GM21447 (cell line): ENCODE data around the gene ZYG11B.
"Not testable (repeated sequence)": the region's sequence is repeated elsewhere in the genome, so short reads cannot be mapped to it uniquely, and the experiment has no call there.

Source experiments
- ATAC-seq: cut with Tn5 transposase; IDR thresholded peaks from one replicate; pipeline ENCODE4 v1.9.1; 2021; ENCODE audit not compliant: unreplicated experiment

The ZYG11B gene

GRCh38 chr1:52706941-52707926 is 19.0 kb upstream of the ZYG11B start:
- no peak for ATAC-seq

GRCh38 chr1:52707927-52708655 is 18.2 kb upstream of the ZYG11B start:
- no peak for ATAC-seq

- ATAC-seq: no peak
Observed at GRCh38 chr1:52709016-52709415, 17.2 kb upstream of the ZYG11B start.

GRCh38 chr1:52713590-52713989 is 12.7 kb upstream of the ZYG11B start:
- no peak for ATAC-seq

GRCh38 chr1:52715296-52715695 is 11.0 kb upstream of the ZYG11B start:
- not testable (repeated sequence) for ATAC-seq

- no peak for ATAC-seq
Observed at GRCh38 chr1:52723260-52723659, 3.0 kb upstream of the ZYG11B start.

- ATAC-seq: no peak
Observed at GRCh38 chr1:52725903-52726264, 369 bp upstream of the ZYG11B start.

GRCh38 chr1:52727114-52727586 is 897 bp downstream of the ZYG11B start:
- no peak for ATAC-seq

- no peak for ATAC-seq
Observed at GRCh38 chr1:52727956-52728656, 1.9 kb downstream of the ZYG11B start.

GRCh38 chr1:52733368-52733767 is 7.1 kb downstream of the ZYG11B start:
- no peak for ATAC-seq

- ATAC-seq: not testable (repeated sequence)
Observed at GRCh38 chr1:52735371-52735770, 9.1 kb downstream of the ZYG11B start.

GRCh38 chr1:52738148-52738547 is 11.9 kb downstream of the ZYG11B start:
- no peak for ATAC-seq

GRCh38 chr1:52738893-52739292 is 12.6 kb downstream of the ZYG11B start:
- no peak for ATAC-seq

- ATAC-seq: no peak
Observed at GRCh38 chr1:52739699-52740467, 13.6 kb downstream of the ZYG11B start.

GRCh38 chr1:52741259-52741658 is 15.0 kb downstream of the ZYG11B start:
- no peak for ATAC-seq

- ATAC-seq: no peak
Observed at GRCh38 chr1:52746189-52746588, 19.9 kb downstream of the ZYG11B start.

- no peak for ATAC-seq
Observed at GRCh38 chr1:52747450-52747849, 21.2 kb downstream of the ZYG11B start.

GRCh38 chr1:52748119-52748518 is 21.9 kb downstream of the ZYG11B start:
- ATAC-seq: no peak

- not testable (repeated sequence) for ATAC-seq
Observed at GRCh38 chr1:52749496-52749895, 23.2 kb downstream of the ZYG11B start.

- not testable (repeated sequence) for ATAC-seq
Observed at GRCh38 chr1:52750139-52750538, 23.9 kb downstream of the ZYG11B start.
